GM12878 (cell line): ENCODE measurements around the gene WTAP. TPM values are rescaled to one million over a fixed set of nuclear protein-coding genes. Genes with fewer than 3 reads are reported as not detected.

ENCODE experiments used
- ATAC-seq: fragments of 200-7000 bp; cut with Tn5 transposase; 3 replicates; pipeline ENCODE4 v1.9.1; 2020; ENCODE audit warnings: mild to moderate bottlenecking, moderate library complexity
- BruUV-seq: library from RNA; stranded (reverse); fragments of 400-500 nt; replicated peaks from 2 replicates; lab custom pipeline; 2021; lab: Mats Ljungman, UMichigan
- CTCF ChIA-PET: fragments of 300-600 bp; sonication (Branson Sonifier 250); formaldehyde crosslinking; extraction: SDS; loops from one replicate; lab custom pipeline; 2021; ENCODE audit warnings: inconsistent platforms; lab: Yijun Ruan, JAX
- POLR2A ChIA-PET: fragments of 350-600 bp; formaldehyde crosslinking; extraction: SDS; loops from one replicate; lab custom pipeline; 2021; ENCODE audit warnings: inconsistent platforms; lab: Charles Lee
- RAD21 ChIA-PET: fragments of 300-600 bp; sonication (Branson Sonifier 250); formaldehyde crosslinking; loops from one replicate; lab custom pipeline; 2023; ENCODE audit warnings: antibody characterized with exemption; ENCODE audit not compliant: unreplicated experiment; lab: Charles Lee
- SMC1A ChIA-PET: fragments of 300-600 bp; sonication (Branson Sonifier 250); formaldehyde crosslinking; loops from one replicate; lab custom pipeline; 2023; ENCODE audit not compliant: unreplicated experiment, uncharacterized antibody; lab: Charles Lee
- DNase-seq: peaks from one replicate; pipeline ENCODE4 v3.0.0-alpha.2; 2011; ENCODE audit warnings: low read depth, low spot score
- FAIRE-seq: peaks from 3 replicates; lab custom pipeline; 2011; peaks lifted over from hg19 to GRCh38; lab: Jason Lieb, UNC
- H2AFZ ChIP-seq: 2 replicates; pipeline ENCODE4 v1.6.0; 2011; ENCODE audit warnings: low read depth, low read length, control low read depth; ENCODE audit not compliant: control insufficient read depth
- H3K27ac ChIP-seq: 2 replicates; pipeline ENCODE4 v1.5.1; 2011; ENCODE audit warnings: control low read depth; ENCODE audit not compliant: control insufficient read depth, insufficient read depth
- H3K27me3 ChIP-seq, 2 experiments: replicated peaks in 1 of 2; 2 replicates each; pipeline versions ENCODE4 v1.6.0 to v1.6.1; 2011; ENCODE audit warnings: low read length in 1 of 2; ENCODE audit not compliant: control insufficient read depth in 2 of 2, insufficient read depth in 2 of 2
- H3K36me3 ChIP-seq, 2 experiments: 2 replicates each; pipeline ENCODE4 v1.5.1; 2011; ENCODE audit warnings: low read length in 1 of 2; ENCODE audit not compliant: control insufficient read depth in 2 of 2, insufficient read depth in 2 of 2
- H3K4me1 ChIP-seq: 2 replicates; pipeline ENCODE4 v1.6.1; 2011; ENCODE audit warnings: mild to moderate bottlenecking, low read length, moderate library complexity, mixed read lengths; ENCODE audit not compliant: control insufficient read depth, insufficient read depth
- H3K4me2 ChIP-seq: 2 replicates; pipeline ENCODE4 v1.6.0; 2011; ENCODE audit warnings: control low read depth; ENCODE audit not compliant: control insufficient read depth, insufficient read depth
- H3K4me3 ChIP-seq: fragments of 200-600 bp; sonication (generic); 2 replicates; pipeline ENCODE4 v1.5.1; 2016
- H3K79me2 ChIP-seq: 2 replicates; pipeline ENCODE4 v1.6.0; 2011; ENCODE audit warnings: low read length; ENCODE audit not compliant: control insufficient read depth, insufficient read depth
- H3K9ac ChIP-seq: 2 replicates; pipeline ENCODE4 v1.8.0; 2011; ENCODE audit warnings: low read length, control low read depth, mixed read lengths; ENCODE audit not compliant: control insufficient read depth, insufficient read depth
- H3K9me3 ChIP-seq: replicated peaks from 3 replicates; pipeline ENCODE4 v1.5.1; 2011; ENCODE audit warnings: mild to moderate bottlenecking, low read length; ENCODE audit not compliant: control insufficient read depth, insufficient read depth
- H4K20me1 ChIP-seq: 2 replicates; pipeline ENCODE4 v1.6.0; 2011; ENCODE audit not compliant: control insufficient read depth, insufficient read depth
- CREB1 ChIP-seq: IDR thresholded peaks from 2 replicates; pipeline ENCODE4 v1.6.1; 2012; ENCODE audit warnings: low read depth, mild to moderate bottlenecking, inconsistent platforms
- EP300 ChIP-seq, 2 experiments: fragments of 150-350 bp in 1 of 2; IDR thresholded peaks; 2 replicates each; pipeline ENCODE4 v1.6.1; 2011 to 2012; ENCODE audit warnings: low read depth in 2 of 2, low read length in 2 of 2, borderline replicate concordance in 1 of 2, improper control_type of control experiment in 1 of 2, inconsistent platforms in 1 of 2; ENCODE audit not compliant: control insufficient read depth in 1 of 2
- HCFC1 ChIP-seq: fragments of 150-350 bp; IDR thresholded peaks from 2 replicates; pipeline ENCODE4 v1.6.1; 2014; ENCODE audit warnings: low read length
- NBN ChIP-seq: fragments of 450-650 bp; IDR thresholded peaks from 2 replicates; pipeline ENCODE4 v1.6.1; 2016
- RB1 ChIP-seq: fragments of 450-650 bp; formaldehyde crosslinking; IDR thresholded peaks from 2 replicates; pipeline ENCODE4 v1.6.1; 2017; ENCODE audit warnings: mild to moderate bottlenecking, borderline replicate concordance
- RUNX3 ChIP-seq: IDR thresholded peaks from 2 replicates; pipeline ENCODE4 v1.6.1; 2012; ENCODE audit warnings: low read length, inconsistent platforms
- SIX5 ChIP-seq: IDR thresholded peaks from 2 replicates; pipeline ENCODE4 v1.6.1; 2011; ENCODE audit warnings: mild to moderate bottlenecking, low read depth, low read length, moderate library complexity; ENCODE audit not compliant: severe bottlenecking
- SP1 ChIP-seq: IDR thresholded peaks from one replicate; pipeline ENCODE4 v1.6.1; 2011; ENCODE audit warnings: low read depth, low read length
- ZBTB40 ChIP-seq: fragments of 450-650 bp; IDR thresholded peaks from 2 replicates; pipeline ENCODE4 v1.6.1; 2016; ENCODE audit warnings: mild to moderate bottlenecking, moderate library complexity, borderline replicate concordance
- ZNF24 ChIP-seq: fragments of 450-650 bp; IDR thresholded peaks from 2 replicates; pipeline ENCODE4 v1.6.1; 2017; ENCODE audit warnings: antibody characterized with exemption, mild to moderate bottlenecking
- WGBS: methylation state at CpG from one replicate; pipeline ENCODE4 v1.1.6; 2016; ENCODE audit warnings: low lambda C conversion rate; ENCODE audit not compliant: insufficient replicate concordance, insufficient coverage; ENCODE audit errors: missing lambda C conversion rate; 5-methylcytosine and 5-hydroxymethylcytosine counted together
- in situ Hi-C: fragments of 300-500 bp; cut with MboI; formaldehyde crosslinking; loops from 9 replicates; pipeline ENCODE4 v1.14.3; 2018; ENCODE audit warnings: mixed read lengths
- intact Hi-C: fragments of 100-400 bp; cut with micrococcal nuclease; formaldehyde crosslinking; loops from one replicate; pipeline ENCODE4 v1.14.2; 2022; ENCODE audit not compliant: unreplicated experiment
- polyA plus RNA-seq, 11 experiments: library from polyadenylated mRNA; depleted of rRNA in 4 of 11; unstranded in 6 of 11; stranded (reverse) in 5 of 11; fragments of >200 nt; fragmentation: Nextera tagmentation in 4 of 11; fragmentation: Illumina TruSeq in 1 of 11; extraction: Ambion mirVana in 4 of 11; extraction: Trizol in 1 of 11; gene quantifications; 1 replicate in 1 of 11; 2 replicates in 10 of 11; pipeline versions ENCODE4 v1.2.1 to v1.2.3, GENCODE V29; 2011 to 2016; ENCODE audit warnings: inconsistent platforms in 2 of 11, missing spikeins in 2 of 11, low read depth in 1 of 11
- total RNA-seq, 4 experiments: library from RNA; depleted of rRNA in 3 of 4; stranded (reverse); fragments of >200 nt in 3 of 4; fragmentation: Illumina TruSeq in 1 of 4; extraction: Trizol in 1 of 4; gene quantifications; 2 replicates each; pipeline versions ENCODE4 v1.2.1 to v1.2.3, GENCODE V29; 2013 to 2021
- TF ChIP-seq, protein P1 (sequence below), 3 experiments: IDR thresholded peaks in 2 of 3; conservative IDR thresholded peaks in 1 of 3; 2 replicates each; pipeline ENCODE4 v1.5.1; 2011; ENCODE audit warnings: low read depth in 3 of 3, low read length in 3 of 3, mild to moderate bottlenecking in 3 of 3, control low read depth in 2 of 3, moderate library complexity in 2 of 3, inconsistent platforms in 1 of 3, mixed read lengths in 1 of 3; ENCODE audit not compliant: control insufficient read depth in 2 of 3, insufficient read depth in 1 of 3; ENCODE audit errors: extremely low read depth in 1 of 3

WTAP gene
- total and polyA plus RNA-seq, 10 of the 15 experiments (the other 5 are each of a cell fraction or from before 2014, with no cell fraction given) = 38.7 to 132 (median 83.1) TPM

GRCh38 chr6:159693894-159694545, 33.3 kb upstream of the WTAP start:
- H3K4me3 ChIP-seq = peak overlapping the region; percentile 78

More at GRCh38 chr6:159693894-159694545, 33.3 kb upstream of the WTAP start:
- H3K27ac ChIP-seq = peak overlapping the region; percentile 88
- no peak for FAIRE-seq
- no peak for TF ChIP-seq ZBTB40
- TF ChIP-seq RUNX3 = no peak
- no peak for TF ChIP-seq RB1
- no peak for TF ChIP-seq EP300 (IDR thresholded peaks at IDR 0.05; ENCODE audit: borderline replicate concordance in 1 of 2, control insufficient read depth in 1 of 2, low read depth in 2 of 2, low read length in 2 of 2)
- TF ChIP-seq HCFC1 = no peak
- TF ChIP-seq CREB1 = no peak
- TF ChIP-seq, protein P1, sequence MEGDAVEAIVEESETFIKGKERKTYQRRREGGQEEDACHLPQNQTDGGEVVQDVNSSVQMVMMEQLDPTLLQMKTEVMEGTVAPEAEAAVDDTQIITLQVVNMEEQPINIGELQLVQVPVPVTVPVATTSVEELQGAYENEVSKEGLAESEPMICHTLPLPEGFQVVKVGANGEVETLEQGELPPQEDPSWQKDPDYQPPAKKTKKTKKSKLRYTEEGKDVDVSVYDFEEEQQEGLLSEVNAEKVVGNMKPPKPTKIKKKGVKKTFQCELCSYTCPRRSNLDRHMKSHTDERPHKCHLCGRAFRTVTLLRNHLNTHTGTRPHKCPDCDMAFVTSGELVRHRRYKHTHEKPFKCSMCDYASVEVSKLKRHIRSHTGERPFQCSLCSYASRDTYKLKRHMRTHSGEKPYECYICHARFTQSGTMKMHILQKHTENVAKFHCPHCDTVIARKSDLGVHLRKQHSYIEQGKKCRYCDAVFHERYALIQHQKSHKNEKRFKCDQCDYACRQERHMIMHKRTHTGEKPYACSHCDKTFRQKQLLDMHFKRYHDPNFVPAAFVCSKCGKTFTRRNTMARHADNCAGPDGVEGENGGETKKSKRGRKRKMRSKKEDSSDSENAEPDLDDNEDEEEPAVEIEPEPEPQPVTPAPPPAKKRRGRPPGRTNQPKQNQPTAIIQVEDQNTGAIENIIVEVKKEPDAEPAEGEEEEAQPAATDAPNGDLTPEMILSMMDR (IDR thresholded peaks at IDR 0.05 in 2 of 3, conservative IDR thresholded peaks at IDR 0.05 in 1 of 3; ENCODE audit: control insufficient read depth in 2 of 3, extremely low read depth in 1 of 3, insufficient read depth in 1 of 3, low read depth in 3 of 3, low read length in 3 of 3) = no peak
- TF ChIP-seq ZNF24 = no peak
- TF ChIP-seq SP1 = no peak
- no peak for TF ChIP-seq SIX5
- no peak for TF ChIP-seq NBN
- TF ChIP-seq, all 136 proteins: peak for 0
- ATAC-seq = no peak; the same call in 2 of the 3 replicates
- Histone ChIP-seq H2AFZ (peak overlapping the region; percentile 97), H4K20me1 (no peaks in the 10 kb centered on the region), H3K36me3 (no peaks in the 10 kb centered on the region), H3K9ac (peak overlapping the region; percentile 71), H3K27me3 (no peaks in the 10 kb centered on the region), H3K4me2 (peak overlapping the region; percentile 88), H3K4me1 (peaks cover 10% of the 10 kb centered on the region), H3K79me2 (peaks cover 23% of the 10 kb centered on the region), H3K9me3 (no peaks in the 10 kb centered on the region)
- 3% methylated on average over 14 of the region's 14 CpGs for WGBS
- ChIA-PET RAD21 (interaction anchor here (1.4 kb wide), 3 partner anchors 69 to 762 kb away, joined by 3 to 6 read pairs (median 3); partner anchors contain the start of gene TCP1), POLR2A (interaction anchor here (0.6 to 1.0 kb wide), 3 partner anchors 26 to 737 kb away, joined by 4 to 7 read pairs (median 5); no protein-coding TSS in a partner anchor), CTCF (interaction anchor here (1.0 to 5.8 kb wide), 5 partner anchors 26 to 161 kb away, joined by 3 to 46 read pairs (median 5); partner anchors contain the start of genes MRPL18 and TCP1), SMC1A (interaction anchor here (1.0 to 1.7 kb wide), 2 partner anchors 11 to 12 kb away, joined by 3 to 4 read pairs; no protein-coding TSS in a partner anchor)
- no peak for DNase-seq
- in situ Hi-C loops = no loop called here
- no TSS peak for BruUV-seq
- intact Hi-C loops = loop anchor here (2.0 to 10.0 kb wide), 5 partner anchors 33 to 411 kb away; partner anchors contain the start of genes ACAT2, TCP1 and WTAP
